ENCODE measurements around the gene XCR1. TPM values are rescaled to one million over a fixed set of nuclear protein-coding genes. Genes with fewer than 3 reads are reported as not detected.

XCR1 gene
- total and polyA plus RNA-seq, 9 of the 15 experiments (the other 6 are each of a cell fraction or from before 2014, with no cell fraction given) = not detected

DNA sequence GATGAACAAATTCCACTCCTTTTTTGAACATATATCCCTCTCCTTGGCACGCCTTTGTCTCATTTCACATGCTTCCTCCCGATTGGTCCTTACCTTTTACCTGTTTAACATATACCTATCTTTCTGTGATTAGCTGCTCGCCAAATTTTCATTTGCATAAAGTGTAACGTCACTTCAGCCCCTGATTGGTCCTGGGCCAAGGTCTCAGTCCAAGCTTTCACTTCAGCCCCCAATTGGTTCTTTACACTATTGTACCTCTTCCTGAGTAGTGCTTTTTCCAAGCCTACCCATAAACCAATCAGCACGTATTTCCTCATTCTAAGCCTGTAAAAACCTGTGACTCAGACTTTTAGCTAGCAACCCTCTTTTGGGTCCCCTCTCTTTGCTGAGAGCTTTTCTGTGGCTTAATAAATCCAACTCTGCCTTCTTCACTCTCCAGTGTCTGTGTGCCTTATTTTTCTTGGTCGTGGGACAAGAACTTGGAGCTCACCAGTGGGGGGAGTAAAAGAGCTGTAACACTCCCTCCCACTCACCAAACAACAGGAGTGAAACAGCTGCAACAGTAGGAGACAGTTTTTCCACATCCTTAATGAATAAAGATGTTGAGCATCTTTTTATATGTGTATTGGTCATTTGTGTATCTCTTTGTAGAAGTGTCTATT lies 584 bp upstream of the XCR1 start (continued):
- TF ChIP-seq CHD7 (IDR thresholded peaks at IDR 0.05; ENCODE audit: low read depth, low read length) = no peak
- TF ChIP-seq, protein P1, sequence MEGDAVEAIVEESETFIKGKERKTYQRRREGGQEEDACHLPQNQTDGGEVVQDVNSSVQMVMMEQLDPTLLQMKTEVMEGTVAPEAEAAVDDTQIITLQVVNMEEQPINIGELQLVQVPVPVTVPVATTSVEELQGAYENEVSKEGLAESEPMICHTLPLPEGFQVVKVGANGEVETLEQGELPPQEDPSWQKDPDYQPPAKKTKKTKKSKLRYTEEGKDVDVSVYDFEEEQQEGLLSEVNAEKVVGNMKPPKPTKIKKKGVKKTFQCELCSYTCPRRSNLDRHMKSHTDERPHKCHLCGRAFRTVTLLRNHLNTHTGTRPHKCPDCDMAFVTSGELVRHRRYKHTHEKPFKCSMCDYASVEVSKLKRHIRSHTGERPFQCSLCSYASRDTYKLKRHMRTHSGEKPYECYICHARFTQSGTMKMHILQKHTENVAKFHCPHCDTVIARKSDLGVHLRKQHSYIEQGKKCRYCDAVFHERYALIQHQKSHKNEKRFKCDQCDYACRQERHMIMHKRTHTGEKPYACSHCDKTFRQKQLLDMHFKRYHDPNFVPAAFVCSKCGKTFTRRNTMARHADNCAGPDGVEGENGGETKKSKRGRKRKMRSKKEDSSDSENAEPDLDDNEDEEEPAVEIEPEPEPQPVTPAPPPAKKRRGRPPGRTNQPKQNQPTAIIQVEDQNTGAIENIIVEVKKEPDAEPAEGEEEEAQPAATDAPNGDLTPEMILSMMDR (IDR thresholded peaks at IDR 0.05 in 2 of 3, conservative IDR thresholded peaks at IDR 0.05 in 1 of 3; ENCODE audit: insufficient read depth in 2 of 3, low read depth in 1 of 3, low read length in 3 of 3) = peak in 2 of 3 experiments; percentile 23 to 30; a peak in 2 of 6 replicates
- TF ChIP-seq GATAD2B (IDR thresholded peaks at IDR 0.05; ENCODE audit: borderline replicate concordance) = no peak
- TF ChIP-seq MTF1 (CRISPR knock-in tag; IDR thresholded peaks at IDR 0.05; ENCODE audit: borderline replicate concordance) = no peak
- no peak for TF ChIP-seq TAF9B (IDR thresholded peaks at IDR 0.05; ENCODE audit: partially characterized antibody)
- no peak for TF ChIP-seq ETV6 (IDR thresholded peaks at IDR 0.05; ENCODE audit: borderline replicate concordance in 1 of 2, low read depth in 2 of 2, low read length in 1 of 2)
- TF ChIP-seq ETV6 (CRISPR knock-in tag; IDR thresholded peaks at IDR 0.05; ENCODE audit: borderline replicate concordance) = no peak
- TF ChIP-seq ATF1 (CRISPR knock-in tag; IDR thresholded peaks at IDR 0.05) = no peak
- TF ChIP-seq ATF1 (tag; IDR thresholded peaks at IDR 0.05) = no peak
- TF ChIP-seq CBX5 (IDR thresholded peaks at IDR 0.05; ENCODE audit: borderline replicate concordance, low read depth) = 0 out of 2 replicates have a peak, but pooled peaks have one; percentile 46
- TF ChIP-seq RAD21 (CRISPR knock-in tag; conservative IDR thresholded peaks at IDR 0.05 in 1 of 2, IDR thresholded peaks at IDR 0.05 in 1 of 2) = peak; percentile 14 to 23; a peak in 1 of 4 replicates
- no peak for TF ChIP-seq ZSCAN32 (CRISPR knock-in tag; IDR thresholded peaks at IDR 0.05)
- TF ChIP-seq, protein P2, sequence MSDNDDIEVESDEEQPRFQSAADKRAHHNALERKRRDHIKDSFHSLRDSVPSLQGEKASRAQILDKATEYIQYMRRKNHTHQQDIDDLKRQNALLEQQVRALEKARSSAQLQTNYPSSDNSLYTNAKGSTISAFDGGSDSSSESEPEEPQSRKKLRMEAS (CRISPR knock-in tag; IDR thresholded peaks at IDR 0.05) = no peak
- TF ChIP-seq HOXB6 (CRISPR knock-in tag; IDR thresholded peaks at IDR 0.05; ENCODE audit: borderline replicate concordance) = no peak
- 0 out of 2 replicates have a peak, but pooled peaks have one; percentile 49 for TF ChIP-seq TRIM28 (IDR thresholded peaks at IDR 0.05)

Measured in K562 (cell line).